GM18519 (cell line): ENCODE measurements around the gene MCF2L.
"Not testable (repeated sequence)": the region's sequence is repeated elsewhere in the genome, so short reads cannot be mapped to it uniquely, and the experiment has no call there.

Experiments used
- ATAC-seq: cut with Tn5 transposase; IDR thresholded peaks from one replicate; pipeline ENCODE4 v1.9.1; 2021; ENCODE audit warnings: mild to moderate bottlenecking, moderate library complexity; ENCODE audit not compliant: unreplicated experiment, low FRiP score

The MCF2L gene

GRCh38 chr13:113088691-113089020, 119.6 kb downstream of the MCF2L start:
- ATAC-seq, result no peak

DNA sequence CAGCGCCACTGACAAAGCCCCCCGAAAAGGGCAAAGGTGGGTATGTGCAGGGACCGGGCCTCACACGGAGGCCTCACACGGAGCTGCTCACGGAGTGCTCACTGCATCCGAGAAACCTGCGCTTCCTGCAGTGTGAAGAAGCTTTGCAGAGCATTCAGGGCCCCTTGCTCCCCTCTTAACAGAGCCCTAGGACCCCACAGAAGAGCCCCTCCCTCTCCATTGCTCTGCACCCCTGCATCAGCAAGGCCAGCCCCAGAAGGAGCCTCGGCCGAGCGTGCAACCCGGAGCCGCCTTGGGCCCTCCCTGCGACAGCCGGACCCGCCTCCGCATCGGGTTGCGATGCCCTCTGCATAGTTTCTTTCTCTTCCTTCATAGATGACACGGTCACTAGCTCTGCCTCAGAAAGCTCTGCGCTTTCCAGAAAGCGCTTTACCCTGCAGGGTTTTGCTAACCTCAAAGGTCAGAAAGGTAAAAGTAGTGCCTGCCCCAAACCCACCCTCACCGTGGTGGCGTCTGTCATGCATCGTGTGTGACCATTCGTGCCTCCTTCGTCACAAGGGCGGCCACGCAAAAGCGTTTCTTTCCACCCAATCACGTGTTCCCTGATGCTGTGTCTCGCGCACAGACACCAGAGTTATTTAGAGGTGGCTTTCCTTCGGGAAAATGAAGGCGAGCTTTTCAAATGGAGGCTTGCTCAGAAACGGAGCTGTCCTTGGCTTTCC, 120.8 kb downstream of the MCF2L start:
- ATAC-seq, result no peak

- ATAC-seq, result no peak
These were observed 121.4 kb downstream of the MCF2L start for GRCh38 chr13:113090415-113090770.

- no peak for ATAC-seq
These were observed 121.8 kb downstream of the MCF2L start for GRCh38 chr13:113090806-113091205.

- ATAC-seq, result no peak
These were observed 122.3 kb downstream of the MCF2L start for GRCh38 chr13:113091211-113091771.

DNA sequence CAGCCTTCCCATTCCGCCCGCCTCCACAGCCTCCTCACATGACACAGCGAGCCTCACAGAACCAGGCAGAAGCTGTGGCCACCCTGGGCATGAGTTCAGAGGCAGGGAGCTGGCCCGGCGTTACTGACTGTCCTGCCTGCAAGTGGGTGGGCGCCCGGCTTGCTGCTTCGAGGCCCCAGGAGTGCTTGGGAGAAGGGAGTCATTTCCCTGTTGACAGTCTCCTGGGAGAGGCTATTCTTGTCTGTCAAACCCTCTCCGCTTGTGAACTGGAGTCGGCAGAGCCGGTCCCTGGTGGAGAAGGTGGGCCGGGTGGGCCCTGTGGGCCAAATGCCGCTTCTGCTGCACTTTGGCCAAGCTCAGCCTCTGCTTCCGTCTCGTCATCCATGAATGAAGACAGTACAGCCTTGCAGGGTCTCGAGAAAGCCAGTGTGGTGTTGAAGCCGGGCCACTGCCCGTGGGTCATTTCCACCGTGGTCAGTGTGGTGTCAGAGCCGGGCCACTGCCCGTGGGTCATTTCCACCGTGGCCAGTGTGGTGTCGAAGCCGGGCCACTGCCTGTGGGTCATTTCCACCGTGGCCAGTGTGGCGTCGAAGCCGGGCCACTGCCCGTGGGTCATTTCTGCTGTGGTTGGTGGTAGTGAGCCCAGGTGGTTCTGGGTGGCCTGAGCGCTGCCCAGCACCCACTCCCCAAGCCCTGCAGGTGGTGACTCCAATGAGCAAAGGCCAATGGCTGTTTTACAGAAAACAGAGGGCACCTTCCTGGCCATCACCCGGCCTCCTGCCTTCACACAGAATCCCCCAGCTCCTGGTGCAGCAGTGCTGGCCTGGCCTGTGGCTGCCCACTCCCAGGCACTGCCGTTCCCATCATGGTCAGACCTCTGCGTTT, 123.1 kb downstream of the MCF2L start:
- no peak for ATAC-seq

- no peak for ATAC-seq
These were observed 124.0 kb downstream of the MCF2L start for GRCh38 chr13:113092776-113093579.

DNA sequence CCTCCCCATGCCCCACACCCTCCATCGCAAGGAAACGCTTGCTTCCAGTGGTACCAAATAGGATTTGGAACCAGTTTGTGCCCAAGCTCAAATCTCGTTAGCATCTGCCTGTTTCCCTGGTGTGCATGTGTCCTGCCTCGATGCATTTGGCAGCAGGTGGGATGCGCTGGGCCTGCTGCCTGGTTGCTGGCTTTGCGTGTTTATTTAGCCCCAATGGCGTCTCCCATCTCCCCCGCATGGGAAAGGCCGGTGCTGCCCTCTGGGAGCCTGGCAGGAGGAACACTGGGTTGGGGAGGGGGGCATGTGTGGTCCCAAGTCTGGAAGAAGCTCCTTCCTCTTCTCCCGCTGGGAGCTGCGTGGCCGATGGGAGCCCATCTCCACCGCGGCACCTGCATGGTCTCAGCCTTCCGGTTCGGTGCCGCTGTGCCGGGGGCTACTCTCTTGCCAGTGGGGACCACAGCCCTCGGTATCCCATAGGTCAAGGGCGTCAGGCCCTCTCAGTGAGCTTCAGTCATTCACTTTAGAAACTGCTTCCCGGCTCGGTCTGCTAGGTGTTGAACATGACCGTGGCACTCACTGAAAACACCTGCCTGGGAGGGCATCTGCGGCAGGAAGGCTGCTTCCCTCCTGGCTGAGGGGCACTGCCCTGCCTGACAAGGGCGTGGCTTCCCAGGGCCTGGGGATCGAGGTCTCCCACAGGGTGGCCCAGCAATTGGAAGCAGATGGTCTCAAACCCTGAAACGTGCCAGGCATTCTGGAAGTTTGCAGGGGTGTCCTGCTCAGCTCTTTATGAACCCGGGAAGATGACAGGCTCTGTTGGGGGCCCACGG, 124.8 kb downstream of the MCF2L start:
- no peak for ATAC-seq

GRCh38 chr13:113094410-113094800, 125.4 kb downstream of the MCF2L start:
- ATAC-seq, result no peak

DNA sequence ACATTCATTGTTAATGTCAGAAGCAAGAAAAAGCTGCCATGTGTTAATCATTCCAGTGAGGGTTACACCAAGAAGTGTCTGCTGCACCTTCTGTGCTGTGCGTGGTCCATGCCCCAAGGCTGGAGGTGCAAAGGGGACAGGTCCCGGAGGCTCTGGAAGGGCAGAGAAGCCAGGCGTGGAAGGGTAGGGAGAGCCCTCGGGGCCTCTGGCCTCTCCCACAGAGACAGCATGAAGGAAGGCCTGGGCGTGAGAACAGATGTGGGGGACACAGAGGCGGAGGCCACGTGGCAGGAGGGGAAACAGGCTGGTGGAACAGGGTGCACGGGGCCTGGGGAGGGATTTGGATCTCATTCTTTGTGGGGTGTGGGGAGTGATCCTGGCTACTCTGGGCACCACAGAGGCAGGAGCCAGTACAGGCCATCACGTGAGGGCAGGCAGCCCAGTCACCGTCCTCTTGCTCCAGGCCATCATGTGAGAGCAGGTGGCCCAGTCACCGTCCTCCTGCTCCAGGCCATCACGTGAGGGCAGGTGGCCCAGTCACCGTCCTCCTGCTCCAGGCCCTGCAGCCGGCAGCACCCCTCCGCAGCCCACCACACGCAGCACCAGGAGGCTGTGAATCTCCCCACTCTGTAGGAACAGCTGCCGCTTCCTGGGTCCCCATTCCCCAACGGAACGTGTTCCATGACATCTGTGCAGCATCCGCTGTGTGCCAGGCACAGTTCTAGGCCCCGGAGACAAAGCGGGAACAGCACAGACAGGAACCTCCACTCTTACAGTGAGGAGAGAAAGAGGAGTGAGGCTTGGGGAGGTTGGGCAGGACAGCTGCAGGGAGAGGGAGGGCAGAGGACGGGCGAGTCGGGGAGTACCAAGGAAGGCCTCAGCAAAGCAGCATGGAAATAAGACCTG, 126.4 kb downstream of the MCF2L start:
- ATAC-seq, result no peak

- no peak for ATAC-seq
These were observed 127.2 kb downstream of the MCF2L start for GRCh38 chr13:113096052-113096744.

DNA sequence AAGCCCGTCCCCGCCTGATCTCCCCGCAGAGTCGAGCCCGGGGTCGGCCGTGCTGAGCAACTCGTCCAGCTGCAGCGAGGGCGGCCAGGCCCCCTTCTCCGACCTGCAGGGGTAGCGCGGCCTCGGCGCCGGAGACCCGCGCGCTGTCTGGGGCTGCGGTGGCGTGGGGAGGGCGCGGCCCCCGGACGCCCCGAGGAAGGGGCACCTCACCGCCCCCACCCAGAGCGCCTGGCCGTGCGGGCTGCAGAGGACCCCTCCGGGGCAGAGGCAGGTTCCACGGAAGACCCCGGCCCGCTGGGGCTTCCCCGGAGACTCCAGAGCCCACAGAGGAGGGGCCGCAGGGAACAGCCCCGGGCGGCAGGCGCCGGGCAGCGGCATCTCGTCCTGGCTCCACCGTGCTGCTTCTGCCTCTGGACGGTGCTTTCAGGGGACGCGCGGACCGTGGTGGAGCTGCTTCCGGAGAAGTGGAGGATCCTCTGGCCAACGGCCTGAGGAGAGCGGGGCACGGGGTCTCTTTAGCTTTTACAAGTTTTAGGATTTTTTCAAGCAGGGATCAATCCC, 127.8 kb downstream of the MCF2L start:
- no peak for ATAC-seq

DNA sequence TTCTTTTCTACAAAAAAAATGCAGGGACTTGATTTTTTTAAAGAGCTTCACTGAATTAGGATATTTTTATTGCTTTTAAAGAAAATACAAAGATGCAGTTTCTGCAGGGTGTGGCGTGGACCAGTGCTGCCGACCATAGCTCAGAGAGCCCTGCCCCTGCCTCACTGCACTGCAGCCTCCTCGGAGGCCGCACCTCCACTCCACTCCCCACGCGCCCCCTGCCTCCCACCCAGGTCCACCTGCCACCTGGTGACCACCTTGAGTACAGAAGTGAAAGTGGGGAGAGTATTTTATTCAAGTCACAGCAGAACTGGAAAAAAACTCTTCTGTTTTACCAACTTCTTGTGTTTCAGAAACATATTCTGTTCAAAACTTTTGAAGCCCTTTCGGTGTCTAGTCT, 128.6 kb downstream of the MCF2L start:
- no peak for ATAC-seq

DNA sequence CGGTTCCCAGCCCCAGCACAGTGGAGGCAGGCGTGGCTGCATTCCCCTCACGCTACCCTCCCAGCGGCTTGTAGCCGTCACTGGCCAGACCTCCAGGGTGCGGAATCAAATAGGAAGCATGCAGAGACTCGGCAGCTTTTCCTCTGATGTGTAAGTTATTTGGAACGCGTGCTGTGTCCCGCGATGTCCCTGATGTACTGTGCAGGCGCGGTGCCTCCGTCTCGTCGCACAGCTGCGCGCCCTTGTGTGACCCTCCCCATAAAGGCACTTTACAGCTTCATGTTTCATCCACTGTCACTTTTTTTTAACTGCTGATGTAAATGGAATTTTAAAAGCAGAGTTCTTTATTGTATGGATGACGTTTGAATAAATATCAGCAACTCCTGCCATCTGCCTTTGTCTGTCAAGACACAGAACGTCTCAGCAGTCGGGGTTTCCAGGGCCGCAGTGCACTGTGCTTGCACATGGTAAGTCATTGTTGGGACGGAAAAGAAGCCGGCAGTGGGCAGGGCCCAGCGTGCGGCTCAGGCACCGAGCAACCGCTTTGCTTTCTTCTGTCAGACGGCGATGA, 129.2 kb downstream of the MCF2L start:
- ATAC-seq, result no peak

GRCh38 chr13:113099142-113099541, 130.1 kb downstream of the MCF2L start:
- no peak for ATAC-seq

DNA sequence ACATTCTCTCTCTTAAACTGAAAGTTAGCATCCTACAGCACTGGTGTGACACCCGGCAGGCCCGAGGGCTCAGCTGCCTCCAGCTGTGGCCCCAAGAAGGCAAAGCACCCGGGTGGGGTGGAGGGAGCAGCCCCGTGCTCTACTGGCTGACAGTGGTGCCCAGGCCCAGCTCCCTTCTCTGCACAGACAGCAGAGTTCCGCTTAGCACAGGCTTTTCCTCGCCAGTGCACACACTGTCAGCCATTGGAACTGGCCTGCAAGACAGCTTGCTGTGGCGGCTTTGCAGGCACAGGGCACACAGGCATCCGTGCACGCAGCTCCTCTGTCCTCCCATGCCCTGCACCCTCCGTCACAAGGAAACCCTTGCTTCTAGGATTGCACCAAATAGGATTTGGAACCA, 133.3 kb downstream of the MCF2L start:
- ATAC-seq, result not testable (repeated sequence)

DNA sequence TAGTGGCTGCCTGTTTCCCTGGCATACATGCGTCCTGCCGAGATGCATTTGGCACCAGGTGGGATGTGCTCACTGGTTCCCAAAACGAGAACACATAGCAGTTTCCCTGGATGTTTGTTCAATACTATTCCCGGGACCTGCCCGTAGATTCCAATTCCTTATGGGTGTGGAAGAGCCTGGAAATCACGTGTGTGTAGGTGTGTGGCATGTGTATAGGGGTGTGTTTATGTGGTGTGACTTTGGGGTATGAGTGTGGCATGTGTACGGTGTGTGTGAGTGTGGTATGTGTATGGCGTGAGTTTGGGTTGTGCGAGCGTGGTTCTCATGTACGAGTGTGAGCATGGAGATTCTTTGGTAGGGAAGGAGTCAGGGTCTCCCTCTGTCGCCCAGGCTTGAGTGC, 133.7 kb downstream of the MCF2L start:
- ATAC-seq, result no peak

DNA sequence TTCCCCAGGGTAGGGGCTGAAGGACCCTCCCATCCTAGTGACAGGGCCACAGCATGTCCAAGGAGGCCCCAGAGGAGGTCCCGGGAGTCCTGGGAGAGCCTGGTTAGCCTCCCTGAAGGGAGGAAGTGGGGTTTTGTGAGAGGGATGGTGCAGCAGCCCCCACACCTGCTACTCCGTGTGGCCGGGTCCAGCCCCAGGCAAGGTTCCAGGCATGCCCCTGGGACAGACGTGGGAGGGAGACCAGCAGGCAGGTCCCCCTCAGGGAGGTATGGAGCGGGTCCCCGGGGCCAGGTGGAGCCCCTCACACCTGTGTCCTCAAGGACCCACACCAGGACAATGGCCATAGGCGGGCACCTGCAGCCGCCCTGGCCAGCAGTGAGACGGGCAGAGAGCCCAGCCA, 134.6 kb downstream of the MCF2L start:
- no peak for ATAC-seq
